Measurements from ENCODE around the gene PRKRA. TPM values are rescaled to one million over a fixed set of nuclear protein-coding genes. Genes with fewer than 3 reads are reported as not detected.

The PRKRA gene
- total RNA-seq, 1 experiment from 2014 or later, result 49.8 TPM

DNA sequence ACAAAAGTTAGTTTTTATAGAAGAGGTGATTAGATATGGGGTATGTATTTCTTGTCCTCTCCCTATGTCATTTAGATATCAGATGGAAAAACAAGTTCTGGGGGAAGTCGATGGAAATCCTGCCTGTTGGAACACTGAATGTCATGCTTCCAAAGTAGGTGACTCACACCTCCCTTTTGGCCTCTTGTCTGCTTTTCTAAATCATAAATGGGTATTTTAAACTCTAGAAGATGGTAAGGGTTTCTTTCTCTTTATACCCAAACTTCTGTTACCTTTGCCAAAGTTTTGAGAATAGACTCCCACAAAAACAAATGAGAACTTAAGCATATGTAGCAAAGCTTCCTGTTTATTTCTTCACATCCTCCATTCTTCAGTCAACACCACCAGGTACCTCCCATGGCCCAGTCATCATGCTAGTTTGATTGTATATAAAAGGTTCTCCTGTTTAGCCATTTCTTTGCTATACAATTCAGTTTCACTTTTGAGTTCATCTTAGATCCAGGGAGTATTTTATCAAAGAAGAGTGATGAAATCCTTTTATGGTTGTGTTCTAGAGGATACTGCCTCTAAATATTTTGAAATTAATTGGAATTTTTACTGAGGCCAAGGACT, 63.9 kb downstream of the PRKRA start (continued):
- TF ChIP-seq ELF1 (IDR thresholded peaks at IDR 0.05; ENCODE audit: borderline replicate concordance, low read depth) (no peak), SP1 (IDR thresholded peaks at IDR 0.05; ENCODE audit: low read depth) (no peak)

DNA sequence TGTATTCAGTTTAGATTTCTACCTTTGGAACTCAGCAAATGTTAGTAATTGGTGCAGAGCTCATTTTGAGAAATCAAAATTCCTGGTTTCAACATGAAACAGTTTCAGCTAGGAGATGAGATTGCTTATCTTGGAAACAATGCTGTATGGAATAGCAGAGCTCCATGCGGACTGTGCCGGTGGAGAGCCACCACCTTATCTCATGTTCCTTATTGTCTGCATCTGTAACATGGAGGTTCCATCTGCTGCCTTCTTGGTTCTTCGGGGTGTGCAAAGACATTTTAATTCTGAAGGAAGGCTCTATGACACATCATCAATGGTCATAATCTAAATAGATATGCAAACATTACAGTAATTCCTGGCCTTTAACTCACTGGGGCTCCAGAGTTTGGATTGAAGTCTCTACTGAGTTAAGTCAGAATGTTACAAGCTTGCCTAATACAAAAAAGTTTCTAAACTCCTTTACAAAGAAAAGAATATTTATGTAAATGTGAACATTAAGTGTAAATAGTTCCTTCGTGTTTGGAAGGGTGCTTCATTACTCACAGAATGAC, 65.3 kb downstream of the PRKRA start:
- POLR2A ChIA-PET, result no interaction called here
- intact Hi-C loops (cut with micrococcal nuclease), result no loop called here
- Histone ChIP-seq H3K9me2 (ENCODE audit: insufficient read depth) (no peaks in the 10 kb centered on the region), H3K36me3 (ENCODE audit: control insufficient read depth in 1 of 2, insufficient read depth in 2 of 2, low read length in 2 of 2) (no peaks in the 10 kb centered on the region), H3K27ac (ENCODE audit: low read depth, low read length) (no peak overlapping the region), H4K20me1 (ENCODE audit: insufficient read depth) (no peaks in the 10 kb centered on the region), H2AFZ (ENCODE audit: low read depth, low read length, poor library complexity, severe bottlenecking) (no peak overlapping the region), H3K9me3 (ENCODE audit: control insufficient read depth in 1 of 2, insufficient read depth in 1 of 2, low read depth in 1 of 2, low read length in 2 of 2) (no peaks in the 10 kb centered on the region), H3K79me2 (ENCODE audit: insufficient read depth, low read length) (no peaks in the 10 kb centered on the region), H3K4me2 (ENCODE audit: low read length) (no peak overlapping the region), H3K4me3 (replicated peaks in 1 of 2; ENCODE audit: low read depth in 1 of 2, low read length in 2 of 2) (no peak overlapping the region), H3K9ac (ENCODE audit: low read length) (no peak overlapping the region), H3K27me3 (ENCODE audit: insufficient read depth, low read length) (no peaks in the 10 kb centered on the region), H3K4me1 (ENCODE audit: control insufficient read depth in 1 of 2, insufficient read depth in 2 of 2, low read length in 2 of 2) (no peaks in the 10 kb centered on the region)
- no peak for TF ChIP-seq SP1 (IDR thresholded peaks at IDR 0.05; ENCODE audit: low read depth)
- no peak for TF ChIP-seq TCF7L2 (IDR thresholded peaks at IDR 0.05; ENCODE audit: borderline replicate concordance, extremely low read depth, insufficient read depth, insufficient read length)
- TF ChIP-seq ZBTB33 (IDR thresholded peaks at IDR 0.05; ENCODE audit: extremely low read depth, insufficient replicate concordance, low read length), result no peak
- no peak for TF ChIP-seq EGR1 (IDR thresholded peaks at IDR 0.05; ENCODE audit: low read depth)
- no peak for TF ChIP-seq JUND (IDR thresholded peaks at IDR 0.05)
- TF ChIP-seq SIN3A (IDR thresholded peaks at IDR 0.05; ENCODE audit: low read depth), result no peak
- no peak for TF ChIP-seq ZNF274 (IDR thresholded peaks at IDR 0.05; ENCODE audit: low read depth, low read length)
- TF ChIP-seq RAD21 (IDR thresholded peaks at IDR 0.05; ENCODE audit: low read depth), result no peak
- TF ChIP-seq, protein P1, sequence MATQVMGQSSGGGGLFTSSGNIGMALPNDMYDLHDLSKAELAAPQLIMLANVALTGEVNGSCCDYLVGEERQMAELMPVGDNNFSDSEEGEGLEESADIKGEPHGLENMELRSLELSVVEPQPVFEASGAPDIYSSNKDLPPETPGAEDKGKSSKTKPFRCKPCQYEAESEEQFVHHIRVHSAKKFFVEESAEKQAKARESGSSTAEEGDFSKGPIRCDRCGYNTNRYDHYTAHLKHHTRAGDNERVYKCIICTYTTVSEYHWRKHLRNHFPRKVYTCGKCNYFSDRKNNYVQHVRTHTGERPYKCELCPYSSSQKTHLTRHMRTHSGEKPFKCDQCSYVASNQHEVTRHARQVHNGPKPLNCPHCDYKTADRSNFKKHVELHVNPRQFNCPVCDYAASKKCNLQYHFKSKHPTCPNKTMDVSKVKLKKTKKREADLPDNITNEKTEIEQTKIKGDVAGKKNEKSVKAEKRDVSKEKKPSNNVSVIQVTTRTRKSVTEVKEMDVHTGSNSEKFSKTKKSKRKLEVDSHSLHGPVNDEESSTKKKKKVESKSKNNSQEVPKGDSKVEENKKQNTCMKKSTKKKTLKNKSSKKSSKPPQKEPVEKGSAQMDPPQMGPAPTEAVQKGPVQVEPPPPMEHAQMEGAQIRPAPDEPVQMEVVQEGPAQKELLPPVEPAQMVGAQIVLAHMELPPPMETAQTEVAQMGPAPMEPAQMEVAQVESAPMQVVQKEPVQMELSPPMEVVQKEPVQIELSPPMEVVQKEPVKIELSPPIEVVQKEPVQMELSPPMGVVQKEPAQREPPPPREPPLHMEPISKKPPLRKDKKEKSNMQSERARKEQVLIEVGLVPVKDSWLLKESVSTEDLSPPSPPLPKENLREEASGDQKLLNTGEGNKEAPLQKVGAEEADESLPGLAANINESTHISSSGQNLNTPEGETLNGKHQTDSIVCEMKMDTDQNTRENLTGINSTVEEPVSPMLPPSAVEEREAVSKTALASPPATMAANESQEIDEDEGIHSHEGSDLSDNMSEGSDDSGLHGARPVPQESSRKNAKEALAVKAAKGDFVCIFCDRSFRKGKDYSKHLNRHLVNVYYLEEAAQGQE (IDR thresholded peaks at IDR 0.05; ENCODE audit: low read depth), result no peak
- no peak for TF ChIP-seq CEBPB (IDR thresholded peaks at IDR 0.05; ENCODE audit: low read depth)
- no peak for TF ChIP-seq SRF (IDR thresholded peaks at IDR 0.05; ENCODE audit: low read depth)
- TF ChIP-seq CTCF (IDR thresholded peaks at IDR 0.05 in 2 of 3, conservative IDR thresholded peaks at IDR 0.05 in 1 of 3; ENCODE audit: borderline replicate concordance in 1 of 3, insufficient read depth in 1 of 3, low read depth in 2 of 3, low read length in 2 of 3), result no peak
- TF ChIP-seq ELF1 (IDR thresholded peaks at IDR 0.05; ENCODE audit: borderline replicate concordance, low read depth), result no peak
- no peak for TF ChIP-seq POLR2AphosphoS5 (IDR thresholded peaks at IDR 0.05; ENCODE audit: low read depth, low read length)
- TF ChIP-seq YY1 (IDR thresholded peaks at IDR 0.05; ENCODE audit: extremely low read depth, insufficient replicate concordance, low read depth, low read length), result no peak
- TF ChIP-seq CBX3 (IDR thresholded peaks at IDR 0.05; ENCODE audit: low read depth), result no peak
- TF ChIP-seq FOSL1 (IDR thresholded peaks at IDR 0.05; ENCODE audit: low read depth), result no peak
- TF ChIP-seq, protein P2, sequence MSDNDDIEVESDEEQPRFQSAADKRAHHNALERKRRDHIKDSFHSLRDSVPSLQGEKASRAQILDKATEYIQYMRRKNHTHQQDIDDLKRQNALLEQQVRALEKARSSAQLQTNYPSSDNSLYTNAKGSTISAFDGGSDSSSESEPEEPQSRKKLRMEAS (IDR thresholded peaks at IDR 0.05), result no peak
- ATAC-seq, result no peak
- CTCF ChIA-PET, result no interaction called here
- BruUV-seq (replicated peaks), result no TSS peak
- DNase-seq (ENCODE audit: low read depth, low spot score), result no peak
- RAD21 ChIA-PET (ENCODE audit: low non-redundant PET in 1 of 2, low total read pairs in 2 of 2, uncharacterized antibody in 2 of 2, unreplicated experiment in 2 of 2), result no interaction called here
